ENCODE results near the gene KLHDC3. TPM values are rescaled to one million over a fixed set of nuclear protein-coding genes. Genes with fewer than 3 reads are reported as not detected.

Gene KLHDC3
- total and polyA plus RNA-seq, 2 of the 13 experiments (the other 11 are each of a cell fraction or from before 2014, with no cell fraction given) = 78.3 to 91.5 TPM

- ChIA-PET POLR2A (interaction anchor here (1.2 to 3.7 kb wide), 5 partner anchors 9 to 122 kb away, joined by 3 to 20 read pairs (median 4); partner anchors contain the start of genes CNPY3, KLC4, KLHDC3 and MEA1), CTCF (ENCODE audit: low intra/inter-chr PET ratio, low total read pairs) (no interaction called here)
- Histone ChIP-seq H3K36me3 (replicated peaks in 1 of 2; ENCODE audit: control insufficient read depth in 1 of 2, insufficient read depth in 2 of 2, low read length in 2 of 2) (peaks cover 24 to 54% of the 10 kb centered on the region in 2 experiments), H4K20me1 (ENCODE audit: insufficient read depth, low read length) (no peaks in the 10 kb centered on the region), H3K27me3 (ENCODE audit: control insufficient read depth in 1 of 2, insufficient read depth in 2 of 2, low read length in 2 of 2) (no peaks in the 10 kb centered on the region), H3K27ac (ENCODE audit: extremely low read length, insufficient read depth, low read length) (no peak overlapping the region), H3K9me3 (ENCODE audit: low read length) (no peaks in the 10 kb centered on the region), H3K4me2 (ENCODE audit: low read depth, low read length) (peak overlapping the region; percentile 91), H3K79me2 (ENCODE audit: insufficient read depth, low read length) (peaks cover 31% of the 10 kb centered on the region), H3K4me1 (ENCODE audit: insufficient read depth, low read length) (peaks cover 37% of the 10 kb centered on the region), H3K4me3 (replicated peaks in 1 of 3; ENCODE audit: insufficient read depth in 1 of 3, low read depth in 2 of 3, low read length in 3 of 3) (peak overlapping the region in 1 of 3 experiments; percentile 96; a peak in 1 of 6 replicates), H3K9ac (ENCODE audit: insufficient read depth, low read depth, low read length) (peak overlapping the region; percentile 98; the same call in 1 of the 2 replicates), H2AFZ (ENCODE audit: low read length) (no peak overlapping the region)
- no TSS peak for BruUV-seq (replicated peaks)
- ATAC-seq (no peak), FAIRE-seq (no peak), DNase-seq (ENCODE audit: low spot score) (no peak)
- in situ Hi-C loops (cut with HindIII; ENCODE audit: extremely low pct_ligation_motif_present, low pct_unique_long_range_greater_than_20kb) = no loop called here
- WGBS (ENCODE audit: low lambda C conversion rate) = 98% methylated on average over 13 of the region's 17 CpGs
- TF ChIP-seq HOXA5 (CRISPR knock-in tag; IDR thresholded peaks at IDR 0.05) (no peak), ZNF687 (CRISPR knock-in tag; IDR thresholded peaks at IDR 0.05) (peak; percentile 43; the same call in 1 of the 2 replicates), NR3C1 (CRISPR knock-in tag; IDR thresholded peaks at IDR 0.05) (no peak), ZFP1 (CRISPR knock-in tag; IDR thresholded peaks at IDR 0.05) (no peak), GLI4 (CRISPR knock-in tag; IDR thresholded peaks at IDR 0.05; ENCODE audit: borderline replicate concordance) (no peak), RBM22 (optimal IDR thresholded peaks at IDR 0.05; ENCODE audit: low read length) (peak; percentile 31), BHLHE40 (IDR thresholded peaks at IDR 0.05; ENCODE audit: low read length) (no peak), CREB3 (CRISPR knock-in tag; IDR thresholded peaks at IDR 0.05) (no peak), CBX2 (IDR thresholded peaks at IDR 0.05; ENCODE audit: low read depth, low read length) (no peak), CBX2 (CRISPR knock-in tag; IDR thresholded peaks at IDR 0.05; ENCODE audit: low read depth) (no peak), NRL (CRISPR knock-in tag; IDR thresholded peaks at IDR 0.05; ENCODE audit: borderline replicate concordance) (0 out of 2 replicates have a peak, but pooled peaks have one; percentile 27), AGO2 (optimal IDR thresholded peaks at IDR 0.05; ENCODE audit: low read depth, low read length) (peak; percentile 67), ZNF781 (CRISPR knock-in tag; IDR thresholded peaks at IDR 0.05; ENCODE audit: borderline replicate concordance, not compliant biosample characterization) (no peak)
- intact Hi-C loops (cut with micrococcal nuclease; ENCODE audit: unreplicated experiment) = loop anchor here (5.0 kb wide), 1 partner anchor 39 kb away; the partner anchor contains the start of genes KLHDC3 and MEA1
Measured at GRCh38 chr6:43050981-43051380, 36.9 kb downstream of the KLHDC3 start.
